HUES64 (cell line): ENCODE measurements around the gene ARHGAP10.

ENCODE experiments used
- H3K27ac ChIP-seq: 2 replicates; pipeline ENCODE4 v1.7.0; 2013; ENCODE audit warnings: low read depth, low read length, inconsistent platforms
- H3K27me3 ChIP-seq: 2 replicates; pipeline ENCODE4 v1.6.1; 2013; ENCODE audit warnings: mild to moderate bottlenecking, low read length; ENCODE audit not compliant: insufficient read depth
- H3K36me3 ChIP-seq: 2 replicates; pipeline ENCODE4 v1.6.1; 2013; ENCODE audit warnings: mild to moderate bottlenecking, low read length; ENCODE audit not compliant: insufficient read depth
- H3K4me1 ChIP-seq: 2 replicates; pipeline ENCODE4 v1.6.1; 2013; ENCODE audit warnings: mild to moderate bottlenecking, low read length, moderate library complexity; ENCODE audit not compliant: insufficient read depth
- H3K4me3 ChIP-seq: 2 replicates; pipeline ENCODE4 v1.5.1; 2013; ENCODE audit warnings: mild to moderate bottlenecking, low read length, moderate library complexity
- H3K9ac ChIP-seq: 2 replicates; pipeline ENCODE4 v1.6.1; 2013; ENCODE audit warnings: mild to moderate bottlenecking, low read depth, low read length
- H3K9me3 ChIP-seq: 2 replicates; pipeline ENCODE4 v1.6.1; 2013; ENCODE audit warnings: low read depth, low read length; ENCODE audit not compliant: insufficient read depth
- WGBS: fragments of 150-250, 120-280 bp; methylation state at CpG from one replicate; pipeline ENCODE4 v1.1.7; 2013; ENCODE audit warnings: missing lambda C conversion rate; 5-methylcytosine and 5-hydroxymethylcytosine counted together

Gene ARHGAP10

GRCh38 chr4:147854154-147854553 is 122.3 kb downstream of the ARHGAP10 start:
- H3K27ac ChIP-seq = no peak overlapping the region
- WGBS = 93% methylated on average over 3 of the region's 3 CpGs
- H3K9ac ChIP-seq = no peak overlapping the region

GRCh38 chr4:147855571-147856009 is 123.7 kb downstream of the ARHGAP10 start:
- H3K4me3 ChIP-seq = no peak overlapping the region
- no peak overlapping the region for H3K9ac ChIP-seq
- H3K36me3 ChIP-seq = peaks cover 3% of the 10 kb centered on the region; the same call in 1 of the 2 replicates
- 0 out of 2 replicates have a peak, but pooled peaks cover under 1% of the 10 kb centered on the region for H3K9me3 ChIP-seq
- peaks cover 11% of the 10 kb centered on the region for H3K4me1 ChIP-seq
- WGBS = 78% methylated on average over 1 of the region's 1 CpG
- H3K27me3 ChIP-seq = no peaks in the 10 kb centered on the region
- no peak overlapping the region for H3K27ac ChIP-seq

More at GRCh38 chr4:147854154-147854553, 122.3 kb downstream of the ARHGAP10 start:
- Histone ChIP-seq H3K4me3 (no peak overlapping the region), H3K4me1 (peaks cover 11% of the 10 kb centered on the region), H3K9me3 (no peaks in the 10 kb centered on the region), H3K27me3 (no peaks in the 10 kb centered on the region), H3K36me3 (no peaks in the 10 kb centered on the region; the same call in 1 of the 2 replicates)

GRCh38 chr4:147860960-147861359 is 129.1 kb downstream of the ARHGAP10 start:
- Histone ChIP-seq H3K27ac (no peak overlapping the region), H3K27me3 (no peaks in the 10 kb centered on the region), H3K4me3 (no peak overlapping the region), H3K9me3 (peaks cover 8% of the 10 kb centered on the region; the same call in 1 of the 2 replicates), H3K9ac (no peak overlapping the region), H3K36me3 (peaks cover 7% of the 10 kb centered on the region; the same call in 1 of the 2 replicates), H3K4me1 (peaks cover 21% of the 10 kb centered on the region)
- WGBS = 93% methylated on average over 15 of the region's 15 CpGs

- H3K36me3 ChIP-seq = peaks cover 7% of the 10 kb centered on the region; the same call in 1 of the 2 replicates
- H3K27ac ChIP-seq = no peak overlapping the region
- H3K9ac ChIP-seq = no peak overlapping the region
- H3K27me3 ChIP-seq = no peaks in the 10 kb centered on the region
- no peak overlapping the region for H3K4me3 ChIP-seq
- peaks cover 8% of the 10 kb centered on the region; the same call in 1 of the 2 replicates for H3K9me3 ChIP-seq
- H3K4me1 ChIP-seq = peaks cover 31% of the 10 kb centered on the region
- 95% methylated on average over 15 of the region's 15 CpGs for WGBS
Observed at GRCh38 chr4:147862043-147862692, 130.3 kb downstream of the ARHGAP10 start.

GRCh38 chr4:147863111-147863747 is 131.3 kb downstream of the ARHGAP10 start:
- H3K4me1 ChIP-seq = peaks cover 33% of the 10 kb centered on the region
- H3K9me3 ChIP-seq = peaks cover 8% of the 10 kb centered on the region; the same call in 1 of the 2 replicates
- 88% methylated on average over 1 of the region's 3 CpGs for WGBS
- peaks cover 7% of the 10 kb centered on the region; the same call in 1 of the 2 replicates for H3K36me3 ChIP-seq
- H3K9ac ChIP-seq = no peak overlapping the region
- H3K27ac ChIP-seq = no peak overlapping the region
- H3K27me3 ChIP-seq = no peaks in the 10 kb centered on the region
- no peak overlapping the region for H3K4me3 ChIP-seq

GRCh38 chr4:147863808-147864472 is 132.1 kb downstream of the ARHGAP10 start:
- peaks cover 7% of the 10 kb centered on the region; the same call in 1 of the 2 replicates for H3K36me3 ChIP-seq
- no peak overlapping the region for H3K27ac ChIP-seq
- no peak overlapping the region for H3K9ac ChIP-seq
- 78% methylated on average over 10 of the region's 10 CpGs for WGBS
- H3K9me3 ChIP-seq = peaks cover 8% of the 10 kb centered on the region; the same call in 1 of the 2 replicates
- peaks cover 33% of the 10 kb centered on the region for H3K4me1 ChIP-seq
- H3K27me3 ChIP-seq = no peaks in the 10 kb centered on the region
- H3K4me3 ChIP-seq = no peak overlapping the region

- peaks cover 33% of the 10 kb centered on the region for H3K4me1 ChIP-seq
- no peak overlapping the region for H3K4me3 ChIP-seq
- peaks cover 5% of the 10 kb centered on the region; the same call in 1 of the 2 replicates for H3K36me3 ChIP-seq
- H3K9me3 ChIP-seq = peaks cover 8% of the 10 kb centered on the region; the same call in 1 of the 2 replicates
- no peak overlapping the region for H3K9ac ChIP-seq
- no peaks in the 10 kb centered on the region for H3K27me3 ChIP-seq
- WGBS = 93% methylated on average over 5 of the region's 5 CpGs
- H3K27ac ChIP-seq = 0 out of 2 replicates have a peak overlapping the region, but pooled peaks have one; percentile 6
Observed at GRCh38 chr4:147864607-147865006, 132.7 kb downstream of the ARHGAP10 start.

GRCh38 chr4:147865926-147866325 is 134.0 kb downstream of the ARHGAP10 start:
- H3K4me1 ChIP-seq = peaks cover 33% of the 10 kb centered on the region
- peak overlapping the region; percentile 81 for H3K27ac ChIP-seq
- H3K4me3 ChIP-seq = no peak overlapping the region
- H3K36me3 ChIP-seq = peaks cover 2% of the 10 kb centered on the region; the same call in 1 of the 2 replicates
- H3K9me3 ChIP-seq = peaks cover 4% of the 10 kb centered on the region; the same call in 1 of the 2 replicates
- 12% methylated on average over 2 of the region's 3 CpGs for WGBS
- H3K9ac ChIP-seq = peak overlapping the region; percentile 23; the same call in 1 of the 2 replicates
- no peaks in the 10 kb centered on the region for H3K27me3 ChIP-seq

- Histone ChIP-seq H3K36me3 (no peaks in the 10 kb centered on the region; the same call in 1 of the 2 replicates), H3K9me3 (no peaks in the 10 kb centered on the region; the same call in 1 of the 2 replicates), H3K27ac (peak overlapping the region; percentile 81), H3K4me3 (no peak overlapping the region), H3K9ac (no peak overlapping the region), H3K4me1 (peaks cover 33% of the 10 kb centered on the region), H3K27me3 (no peaks in the 10 kb centered on the region)
- WGBS = 0% methylated on average over 1 of the region's 2 CpGs
Observed at GRCh38 chr4:147866532-147867271, 134.8 kb downstream of the ARHGAP10 start.

- H3K9ac ChIP-seq = no peak overlapping the region
- no peak overlapping the region for H3K27ac ChIP-seq
- H3K4me1 ChIP-seq = no peaks in the 10 kb centered on the region
- H3K27me3 ChIP-seq = no peaks in the 10 kb centered on the region
- H3K4me3 ChIP-seq = no peak overlapping the region
- 68% methylated on average over 4 of the region's 5 CpGs for WGBS
- peaks cover 15% of the 10 kb centered on the region; the same call in 1 of the 2 replicates for H3K36me3 ChIP-seq
- no peaks in the 10 kb centered on the region for H3K9me3 ChIP-seq
Observed at GRCh38 chr4:147874109-147874508, 142.2 kb downstream of the ARHGAP10 start.
